ENCODE data around the gene CMTM5.

The CMTM5 gene

DNA sequence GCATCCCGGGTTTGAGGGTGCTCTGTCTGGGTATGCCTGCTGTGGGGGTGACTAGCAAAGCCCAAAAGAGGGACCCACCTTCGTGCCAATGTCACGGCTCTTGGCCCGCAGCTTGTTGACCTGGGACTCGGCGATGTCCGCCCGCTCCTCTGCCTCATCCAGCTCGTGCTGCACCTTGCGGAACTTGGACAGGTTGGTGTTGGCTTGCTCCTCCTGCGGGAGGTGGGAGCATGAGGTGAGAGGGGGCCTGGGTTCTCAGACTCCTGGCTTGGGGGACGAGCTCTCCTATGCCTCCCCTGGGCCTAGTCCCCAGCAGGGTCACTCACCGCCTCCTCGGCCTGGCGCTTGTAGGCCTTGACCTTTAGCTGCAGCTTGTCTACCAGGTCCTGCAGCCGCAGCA, 36.8 kb downstream of the CMTM5 start:
- Histone ChIP-seq H3K27me3 (ENCODE audit: control insufficient read depth, low read length) (no peaks in the 10 kb centered on the region), H3K36me3 (ENCODE audit: control insufficient read depth, low read length) (no peaks in the 10 kb centered on the region), H3K4me3 (ENCODE audit: low read length) (no peak overlapping the region), H3K79me2 (ENCODE audit: control insufficient read depth, low read length) (no peaks in the 10 kb centered on the region), H3K9me3 (ENCODE audit: control insufficient read depth, insufficient read depth, low read length) (no peaks in the 10 kb centered on the region), H3K27ac (ENCODE audit: low read depth, low read length) (no peak overlapping the region), H4K20me1 (ENCODE audit: control insufficient read depth, insufficient read depth, low read depth, low read length) (no peaks in the 10 kb centered on the region), H3K4me2 (ENCODE audit: low read length) (no peak overlapping the region), H3K9me2 (replicated peaks; ENCODE audit: control insufficient read depth, low read length) (no peaks in the 10 kb centered on the region), H3K4me1 (ENCODE audit: control insufficient read depth, low read length) (no peaks in the 10 kb centered on the region), H3F3A (ENCODE audit: control insufficient read depth, insufficient read depth) (no peaks in the 10 kb centered on the region)
- TF ChIP-seq CTCF (IDR thresholded peaks at IDR 0.05; ENCODE audit: low read depth, low read length, poor library complexity, severe bottlenecking) (no peak), EZH2phosphoT487 (IDR thresholded peaks at IDR 0.05; ENCODE audit: borderline replicate concordance, low read length) (no peak)

DNA sequence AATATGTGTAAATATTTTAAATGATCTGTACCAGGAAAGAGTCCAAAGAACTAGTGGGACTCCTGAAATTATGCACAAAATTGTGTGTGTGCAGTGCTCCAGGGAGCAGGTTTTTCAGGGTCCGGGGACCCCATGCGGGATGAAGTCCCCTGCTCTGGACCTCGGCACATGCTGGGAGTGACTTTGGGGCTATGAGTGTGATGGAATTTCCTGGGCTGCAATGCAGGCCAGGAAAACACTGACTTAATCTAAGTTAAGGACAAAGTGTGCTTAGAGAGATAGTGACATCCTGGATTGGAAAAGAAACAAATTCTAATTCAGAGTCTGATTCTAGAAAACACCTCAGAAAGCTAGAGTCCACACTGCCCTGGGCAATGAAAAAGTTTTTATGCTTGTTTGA, 37.4 kb downstream of the CMTM5 start:
- Histone ChIP-seq H3K9me3 (ENCODE audit: control insufficient read depth, insufficient read depth, low read length) (no peaks in the 10 kb centered on the region), H3K9me2 (replicated peaks; ENCODE audit: control insufficient read depth, low read length) (no peaks in the 10 kb centered on the region), H3K27me3 (ENCODE audit: control insufficient read depth, low read length) (no peaks in the 10 kb centered on the region), H3K27ac (ENCODE audit: low read depth, low read length) (no peak overlapping the region), H3F3A (ENCODE audit: control insufficient read depth, insufficient read depth) (no peaks in the 10 kb centered on the region), H3K79me2 (ENCODE audit: control insufficient read depth, low read length) (no peaks in the 10 kb centered on the region), H4K20me1 (ENCODE audit: control insufficient read depth, insufficient read depth, low read depth, low read length) (no peaks in the 10 kb centered on the region), H3K4me3 (ENCODE audit: low read length) (no peak overlapping the region), H3K36me3 (ENCODE audit: control insufficient read depth, low read length) (no peaks in the 10 kb centered on the region), H3K4me1 (ENCODE audit: control insufficient read depth, low read length) (no peaks in the 10 kb centered on the region), H3K4me2 (ENCODE audit: low read length) (no peak overlapping the region)
- no peak for TF ChIP-seq CTCF (IDR thresholded peaks at IDR 0.05; ENCODE audit: low read depth, low read length, poor library complexity, severe bottlenecking)
- no peak for TF ChIP-seq EZH2phosphoT487 (IDR thresholded peaks at IDR 0.05; ENCODE audit: borderline replicate concordance, low read length)

- Histone ChIP-seq H3K36me3 (ENCODE audit: control insufficient read depth, low read length) (no peaks in the 10 kb centered on the region), H3K9me2 (replicated peaks; ENCODE audit: control insufficient read depth, low read length) (no peaks in the 10 kb centered on the region), H3K4me2 (ENCODE audit: low read length) (no peak overlapping the region), H3K9me3 (ENCODE audit: control insufficient read depth, insufficient read depth, low read length) (no peaks in the 10 kb centered on the region), H4K20me1 (ENCODE audit: control insufficient read depth, insufficient read depth, low read depth, low read length) (no peaks in the 10 kb centered on the region), H3K4me3 (ENCODE audit: low read length) (no peak overlapping the region), H3K27ac (ENCODE audit: low read depth, low read length) (no peak overlapping the region), H3K27me3 (ENCODE audit: control insufficient read depth, low read length) (no peaks in the 10 kb centered on the region), H3K79me2 (ENCODE audit: control insufficient read depth, low read length) (no peaks in the 10 kb centered on the region), H3K4me1 (ENCODE audit: control insufficient read depth, low read length) (no peaks in the 10 kb centered on the region), H3F3A (ENCODE audit: control insufficient read depth, insufficient read depth) (no peaks in the 10 kb centered on the region)
- TF ChIP-seq EZH2phosphoT487 (IDR thresholded peaks at IDR 0.05; ENCODE audit: borderline replicate concordance, low read length) (no peak), CTCF (IDR thresholded peaks at IDR 0.05; ENCODE audit: low read depth, low read length, poor library complexity, severe bottlenecking) (no peak)
Measured at GRCh38 chr14:23414906-23415820, 38.3 kb downstream of the CMTM5 start.

Measured in DOHH2 (cell line).